Myocyte (in vitro differentiated cells): ENCODE measurements around the gene ZNF180. TPM values are rescaled to one million over a fixed set of nuclear protein-coding genes. Genes with fewer than 3 reads are reported as not detected.
"Not testable (repeated sequence)": the region's sequence is repeated elsewhere in the genome, so short reads cannot be mapped to it uniquely, and the experiment has no call there.

Source experiments
- DNase-seq: peaks from one replicate; pipeline ENCODE4 v3.0.0-alpha.2; 2012; ENCODE audit warnings: low read depth
- total RNA-seq: library from RNA; depleted of rRNA; stranded (reverse); fragments of >200 nt; gene quantifications from 2 replicates; pipeline ENCODE4 v1.2.3, GENCODE V29; 2014

ZNF180 gene
- total RNA-seq, 1 donor from 2014 or later, result 7.4 TPM

DNA sequence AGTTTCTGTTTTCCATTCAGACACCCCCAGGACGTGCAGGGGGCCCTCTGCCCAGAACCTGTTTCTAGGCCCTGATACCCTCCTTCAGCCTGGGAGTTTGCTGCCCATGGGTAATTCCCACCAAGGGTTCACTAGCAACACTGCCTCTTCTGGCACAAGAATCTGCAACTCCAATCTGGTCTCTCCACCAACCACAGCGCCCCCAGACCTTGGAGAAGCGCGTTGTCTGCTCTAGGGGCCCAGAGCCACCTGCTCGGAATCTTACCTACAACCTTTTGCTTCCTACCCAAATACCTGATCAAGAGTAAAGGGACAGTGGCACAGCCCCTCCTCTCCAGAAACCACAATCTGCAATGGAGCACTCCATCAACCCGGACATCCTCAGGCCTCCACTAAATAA lies 763 bp downstream of the ZNF180 start:
- DNase-seq, result no peak

DNA sequence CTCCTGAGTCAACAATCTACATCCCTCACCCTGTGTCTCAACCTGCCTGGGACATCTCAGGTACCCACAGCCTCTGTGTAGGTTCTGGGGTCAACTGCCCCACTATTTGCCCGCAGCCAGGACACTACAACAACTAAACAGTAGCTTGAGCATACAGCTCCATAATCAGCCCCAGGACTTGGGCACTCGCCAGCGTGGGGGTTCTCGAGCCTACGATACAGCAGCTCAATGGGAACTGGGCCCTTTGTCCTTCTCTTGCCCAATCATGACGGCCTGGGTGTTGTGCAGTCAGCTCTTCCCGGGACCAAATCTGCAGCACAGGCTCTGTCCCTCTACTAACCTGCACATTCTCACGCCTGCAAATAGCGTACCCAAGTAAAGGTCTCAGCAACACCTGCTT lies 1.3 kb downstream of the ZNF180 start:
- DNase-seq, result no peak

DNA sequence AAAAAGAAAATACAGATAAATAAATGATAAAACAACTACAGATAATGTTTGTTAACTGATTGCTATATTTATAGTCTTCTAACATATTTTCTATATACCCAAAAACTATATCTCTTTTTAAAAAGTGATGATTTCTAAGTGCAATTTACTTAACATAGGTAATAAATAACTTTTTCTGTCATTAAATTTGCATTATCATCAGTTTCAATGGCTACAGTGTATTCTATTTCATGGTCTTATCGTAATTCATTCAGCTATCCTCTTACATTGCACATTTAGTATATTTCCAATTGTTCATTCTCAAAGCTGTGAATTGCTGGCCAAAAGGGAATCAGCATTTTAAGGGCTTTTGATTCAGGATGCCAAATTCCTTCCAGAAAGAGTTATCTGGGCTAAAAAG lies 3.6 kb downstream of the ZNF180 start:
- no peak for DNase-seq

DNA sequence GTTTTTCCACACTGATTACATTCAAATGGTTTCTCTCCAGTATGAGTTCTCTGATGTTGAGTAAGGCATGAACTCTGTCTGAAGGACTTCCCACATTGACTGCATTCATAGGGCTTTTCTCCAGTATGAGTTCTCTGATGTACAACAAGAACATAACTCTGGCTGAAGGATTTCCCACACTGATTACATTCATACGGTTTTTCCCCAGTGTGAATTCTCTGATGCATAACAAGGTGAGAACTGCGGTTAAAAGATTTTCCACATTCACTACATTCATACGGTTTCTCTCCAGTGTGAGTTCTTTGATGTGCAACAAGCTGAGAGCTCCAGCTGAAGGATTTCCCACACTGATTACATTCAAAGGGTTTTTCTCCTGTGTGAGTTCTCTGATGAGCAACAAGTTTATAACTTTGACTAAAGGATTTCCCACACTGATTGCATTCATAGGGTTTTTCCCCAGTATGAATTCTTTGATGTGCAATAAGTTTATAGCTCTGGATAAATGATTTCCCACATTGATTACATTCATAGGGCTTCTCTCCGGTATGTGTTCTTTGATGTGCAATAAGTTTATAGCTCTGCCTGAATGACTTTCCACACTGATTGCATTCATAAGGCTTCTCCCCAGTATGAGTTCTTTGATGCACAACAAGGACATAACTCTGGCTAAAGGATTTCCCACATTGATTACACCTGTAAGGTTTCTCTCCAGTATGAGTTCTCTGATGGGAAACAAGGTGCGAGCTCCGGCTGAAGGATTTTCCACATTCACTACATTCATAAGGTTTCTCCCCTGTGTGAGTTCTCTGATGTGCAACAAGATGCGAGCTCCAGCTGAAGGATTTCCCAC lies 23.5 kb downstream of the ZNF180 start:
- peak; percentile 22 for DNase-seq

- DNase-seq, result not testable (repeated sequence)
Measured at GRCh38 chr19:44468730-44469129, 31.6 kb downstream of the ZNF180 start.

- peak; percentile 10 for DNase-seq
Measured at GRCh38 chr19:44462600-44463286, 37.6 kb downstream of the ZNF180 start.

- not testable (repeated sequence) for DNase-seq
Measured at GRCh38 chr19:44456016-44456415, 44.3 kb downstream of the ZNF180 start.

DNA sequence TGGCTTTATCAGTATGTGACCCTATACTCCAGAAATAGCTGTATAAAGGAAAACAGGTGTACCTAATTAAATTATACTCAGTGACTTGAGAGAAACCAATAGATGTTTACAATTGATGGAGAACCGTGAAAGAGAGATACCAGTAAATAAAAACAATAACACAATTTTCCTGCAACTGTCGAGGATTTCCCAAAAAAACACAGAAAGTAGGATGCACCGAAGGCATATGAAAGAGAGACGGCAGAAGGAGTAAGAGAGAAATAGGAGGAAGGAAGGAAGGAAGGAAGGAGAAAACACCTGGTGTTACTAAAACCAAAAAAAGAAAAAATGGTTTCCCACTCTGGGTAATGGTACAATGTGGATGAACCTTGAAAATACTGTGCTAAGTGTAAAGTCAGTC lies 45.2 kb downstream of the ZNF180 start:
- no peak for DNase-seq

DNA sequence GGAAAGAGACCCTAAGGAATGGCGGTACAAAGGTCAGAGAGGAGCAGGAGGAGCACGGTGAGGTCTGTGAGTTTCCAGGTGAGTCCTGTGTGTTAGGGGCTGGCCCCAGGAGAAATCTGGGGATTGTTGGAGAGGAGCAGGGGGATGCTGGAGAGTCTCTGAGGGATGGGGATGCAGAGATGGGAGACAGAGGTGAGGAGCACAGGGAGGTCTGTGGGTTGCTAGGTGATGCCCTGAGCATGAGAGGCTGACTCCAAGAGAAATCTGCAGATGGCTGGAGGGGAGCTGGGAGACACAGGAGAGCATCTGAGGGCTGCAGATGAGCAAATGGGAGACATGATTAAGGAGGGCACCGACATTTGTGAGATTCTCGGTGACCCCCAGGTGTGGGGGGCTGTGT lies 48.0 kb downstream of the ZNF180 start:
- DNase-seq, result no peak

GRCh38 chr19:44451687-44452086 lies 48.6 kb downstream of the ZNF180 start:
- no peak for DNase-seq

- peak; percentile 89 for DNase-seq
Measured at GRCh38 chr19:44447916-44448674, 52.2 kb downstream of the ZNF180 start, which contains the start of gene ZNF229. Gene ZNF229 (minus strand): TSS chr19:44448472. CDS start chr19:44442847, 5,625 bp downstream.

DNA sequence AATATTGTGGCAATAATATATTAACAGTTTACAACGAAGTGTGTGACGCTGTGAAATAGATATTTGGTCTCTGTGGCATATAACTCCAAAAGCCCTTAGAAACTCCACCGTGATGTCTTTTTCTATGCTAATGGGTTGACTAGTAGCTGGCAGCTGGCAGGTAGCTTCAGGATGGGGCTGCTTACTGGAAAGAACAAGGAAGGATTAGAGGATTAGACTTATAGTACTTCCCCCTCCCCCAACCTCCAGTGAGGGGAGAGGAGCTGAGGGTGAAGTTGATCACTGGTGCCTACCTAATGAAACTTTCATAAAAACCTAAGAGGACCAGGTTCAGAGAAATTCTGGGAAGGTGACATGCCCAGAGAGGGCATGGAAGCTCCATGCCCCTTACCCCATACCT lies 61.9 kb downstream of the ZNF180 start:
- DNase-seq, result no peak

DNA sequence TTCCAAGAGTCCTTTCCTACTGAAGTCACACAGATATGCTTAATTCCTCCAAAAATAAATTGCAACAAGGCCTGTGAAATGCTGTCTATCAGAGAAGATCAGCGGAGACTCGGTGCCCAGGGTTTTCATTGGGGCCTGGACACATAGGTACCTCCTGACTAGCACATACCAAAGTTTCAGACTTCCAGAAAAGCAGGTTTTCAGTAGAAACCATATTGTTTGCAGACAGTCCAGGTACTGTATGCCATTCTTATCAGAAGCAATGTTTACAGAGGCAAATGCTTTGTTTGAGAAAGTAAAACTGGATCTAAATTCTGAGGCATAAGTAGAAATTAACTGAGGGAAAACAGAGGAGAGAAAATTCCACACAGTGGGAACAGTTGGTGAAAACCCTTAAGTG lies 64.9 kb downstream of the ZNF180 start:
- no peak for DNase-seq

DNA sequence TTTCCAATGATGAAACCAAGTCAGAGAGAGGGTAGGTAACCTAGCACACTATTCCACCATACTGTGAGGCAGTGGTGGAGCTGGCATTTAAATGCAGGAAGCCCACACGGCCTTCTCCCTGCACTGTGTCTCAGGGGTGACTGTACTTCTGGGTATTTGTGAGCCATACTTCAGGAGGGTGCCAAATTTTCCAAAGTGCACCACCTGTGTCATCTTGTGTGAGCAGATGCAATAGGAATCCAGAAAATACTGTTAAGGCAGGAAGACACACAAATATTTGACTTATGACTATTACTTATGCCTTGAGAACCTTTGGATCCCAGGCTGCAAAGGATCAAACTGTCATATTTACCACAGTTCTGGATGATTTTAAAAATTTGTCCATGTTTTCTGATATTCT lies 69.4 kb downstream of the ZNF180 start:
- no peak for DNase-seq

Other genes with a start within 250 kb of the ZNF180 start
- gene ZNF233, start 240.6 kb downstream of the ZNF180 start, total RNA-seq, result 0.10 and 0.21 TPM in 2 replicates
- gene ZNF235, start 195.5 kb downstream of the ZNF180 start, total RNA-seq, result 4.8 and 6.3 TPM in 2 replicates
- 8.0 and 14.0 TPM in 2 replicates for gene ZNF112, start 143.8 kb downstream of the ZNF180 start, total RNA-seq
- gene ZNF285, start 98.9 kb downstream of the ZNF180 start, total RNA-seq, result 2.6 and 4.6 TPM in 2 replicates
- gene ZNF229, start 52.0 kb downstream of the ZNF180 start, total RNA-seq, result 6.2 and 6.8 TPM in 2 replicates
- gene CEACAM20, start 29.2 kb upstream of the ZNF180 start, total RNA-seq, result not detected in 2 replicates
- 5.4 and 5.7 TPM in 2 replicates for gene IGSF23, start 113.0 kb upstream of the ZNF180 start, total RNA-seq
- 327 and 450 TPM in 2 replicates for gene PVR, start 143.4 kb upstream of the ZNF180 start, total RNA-seq
- gene CEACAM19, start 171.0 kb upstream of the ZNF180 start, total RNA-seq, result 4.9 and 6.9 TPM in 2 replicates
- gene CEACAM16, start 198.6 kb upstream of the ZNF180 start, total RNA-seq, result 5.0 and 6.1 TPM in 2 replicates
- gene BCL3, start 248.2 kb upstream of the ZNF180 start, total RNA-seq, result 25.8 and 28.6 TPM in 2 replicates